A673 (cell line): ENCODE data around the gene ATRNL1. TPM values are rescaled to one million over a fixed set of nuclear protein-coding genes. Genes with fewer than 3 reads are reported as not detected.

Source experiments
- BruUV-seq: library from RNA; stranded (reverse); fragments of 400-500 nt; replicated peaks from 2 replicates; lab custom pipeline; 2021; lab: Mats Ljungman, UMichigan
- CTCF ChIA-PET: fragments of 300-600 bp; sonication (Branson Sonifier 250); formaldehyde crosslinking; loops from one replicate; lab custom pipeline; 2022; ENCODE audit warnings: antibody characterized with exemption; lab: Charles Lee
- POLR2A ChIA-PET: fragments of 300-600 bp; sonication (Branson Sonifier 250); formaldehyde crosslinking; loops from one replicate; lab custom pipeline; 2022; ENCODE audit warnings: antibody characterized with exemption; ENCODE audit not compliant: low non-redundant PET; lab: Charles Lee
- DNase-seq: peaks from one replicate; pipeline ENCODE4 v3.0.0-alpha.2; 2015; ENCODE audit warnings: low spot score
- H3K27ac ChIP-seq: fragments of 200-600 bp; sonication (generic); 2 replicates; pipeline ENCODE4 v1.5.1; 2016; ENCODE audit warnings: mixed run types, low read depth, mild to moderate bottlenecking, mixed read lengths, antibody characterized with exemption, low read length; ENCODE audit not compliant: poor library complexity, severe bottlenecking
- H3K27me3 ChIP-seq: fragments of 200-600 bp; sonication (generic); replicated peaks from 2 replicates; pipeline ENCODE4 v1.6.1; 2017; ENCODE audit warnings: mixed run types, low read depth, mild to moderate bottlenecking, mixed read lengths, antibody characterized with exemption, low read length; ENCODE audit not compliant: insufficient read depth, poor library complexity
- H3K36me3 ChIP-seq: fragments of 200-600 bp; sonication (generic); 2 replicates; pipeline ENCODE4 v1.6.1; 2016; ENCODE audit warnings: mixed run types, mild to moderate bottlenecking, mixed read lengths, antibody characterized with exemption, low read length; ENCODE audit not compliant: insufficient read depth, poor library complexity, severe bottlenecking
- H3K4me1 ChIP-seq: fragments of 200-600 bp; sonication (generic); 2 replicates; pipeline ENCODE4 v1.6.1; 2017; ENCODE audit warnings: mixed run types, mild to moderate bottlenecking, mixed read lengths, antibody characterized with exemption, low read length; ENCODE audit not compliant: insufficient read depth, poor library complexity, severe bottlenecking
- H3K4me3 ChIP-seq: fragments of 200-600 bp; sonication (generic); 2 replicates; pipeline ENCODE4 v1.5.1; 2016; ENCODE audit warnings: low read depth, mixed run types, mild to moderate bottlenecking, mixed read lengths, low read length; ENCODE audit not compliant: poor library complexity, severe bottlenecking
- H3K9me3 ChIP-seq: fragments of 200-600 bp; sonication (generic); 2 replicates; pipeline ENCODE4 v1.6.1; 2016; ENCODE audit warnings: mixed run types, low read depth, mild to moderate bottlenecking, mixed read lengths, antibody characterized with exemption, low read length; ENCODE audit not compliant: poor library complexity, severe bottlenecking
- EZH2 ChIP-seq: fragments of 200-600 bp; sonication (generic); IDR thresholded peaks from 2 replicates; pipeline ENCODE4 v1.6.1; 2017; ENCODE audit warnings: borderline replicate concordance, low read depth, mild to moderate bottlenecking, mixed read lengths, antibody characterized with exemption, low read length; ENCODE audit not compliant: poor library complexity, severe bottlenecking
- intact Hi-C: fragments of 100-400 bp; cut with micrococcal nuclease; formaldehyde crosslinking; loops from one replicate; pipeline ENCODE4 v1.10.0; 2022; ENCODE audit not compliant: unreplicated experiment
- total RNA-seq: library from RNA; stranded (reverse); gene quantifications from 2 replicates; pipeline ENCODE4 v1.2.3, GENCODE V29; 2021
- TF ChIP-seq, protein P1 (sequence below): fragments of 300-800, 200-600 bp; sonication (generic); conservative IDR thresholded peaks from 2 replicates; pipeline ENCODE4 v1.5.1; 2017; ENCODE audit warnings: low read depth, mild to moderate bottlenecking, antibody characterized with exemption, low read length, moderate library complexity, mixed read lengths

The ATRNL1 gene
- total RNA-seq, 1 experiment from 2014 or later, result 3.0 TPM

DNA sequence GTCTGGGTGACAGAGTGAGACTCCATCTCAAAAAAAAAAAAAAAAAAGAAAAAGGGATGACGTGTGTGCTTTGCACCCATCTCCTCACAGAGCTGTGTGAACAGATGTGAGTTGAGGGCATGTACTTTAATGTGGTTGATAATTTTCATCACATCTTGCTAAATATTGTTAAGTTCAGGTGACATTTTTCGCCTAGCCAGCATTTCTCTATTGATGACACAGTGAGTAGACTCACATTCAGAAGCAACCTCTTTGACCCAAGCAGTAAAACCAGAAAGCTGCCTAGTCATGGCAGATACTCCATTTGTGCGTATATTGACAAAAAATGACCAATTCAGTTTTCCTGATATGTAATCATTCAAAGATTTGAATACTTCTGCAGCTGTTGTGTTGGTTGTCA is 126.0 kb downstream of the ATRNL1 start:
- no peak overlapping the region for H3K4me3 ChIP-seq
- no peak overlapping the region for H3K27ac ChIP-seq
- H3K4me1 ChIP-seq, result no peaks in the 10 kb centered on the region
- CTCF ChIA-PET, result no interaction called here
- POLR2A ChIA-PET, result no interaction called here
- TF ChIP-seq, protein P1, sequence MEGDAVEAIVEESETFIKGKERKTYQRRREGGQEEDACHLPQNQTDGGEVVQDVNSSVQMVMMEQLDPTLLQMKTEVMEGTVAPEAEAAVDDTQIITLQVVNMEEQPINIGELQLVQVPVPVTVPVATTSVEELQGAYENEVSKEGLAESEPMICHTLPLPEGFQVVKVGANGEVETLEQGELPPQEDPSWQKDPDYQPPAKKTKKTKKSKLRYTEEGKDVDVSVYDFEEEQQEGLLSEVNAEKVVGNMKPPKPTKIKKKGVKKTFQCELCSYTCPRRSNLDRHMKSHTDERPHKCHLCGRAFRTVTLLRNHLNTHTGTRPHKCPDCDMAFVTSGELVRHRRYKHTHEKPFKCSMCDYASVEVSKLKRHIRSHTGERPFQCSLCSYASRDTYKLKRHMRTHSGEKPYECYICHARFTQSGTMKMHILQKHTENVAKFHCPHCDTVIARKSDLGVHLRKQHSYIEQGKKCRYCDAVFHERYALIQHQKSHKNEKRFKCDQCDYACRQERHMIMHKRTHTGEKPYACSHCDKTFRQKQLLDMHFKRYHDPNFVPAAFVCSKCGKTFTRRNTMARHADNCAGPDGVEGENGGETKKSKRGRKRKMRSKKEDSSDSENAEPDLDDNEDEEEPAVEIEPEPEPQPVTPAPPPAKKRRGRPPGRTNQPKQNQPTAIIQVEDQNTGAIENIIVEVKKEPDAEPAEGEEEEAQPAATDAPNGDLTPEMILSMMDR, result no peak
- TF ChIP-seq EZH2, result no peak
- intact Hi-C loops, result no loop called here
- BruUV-seq, result no TSS peak
- peaks cover 7% of the 10 kb centered on the region for H3K27me3 ChIP-seq
- no peak for DNase-seq
- no peaks in the 10 kb centered on the region for H3K9me3 ChIP-seq
- H3K36me3 ChIP-seq, result no peaks in the 10 kb centered on the region

DNA sequence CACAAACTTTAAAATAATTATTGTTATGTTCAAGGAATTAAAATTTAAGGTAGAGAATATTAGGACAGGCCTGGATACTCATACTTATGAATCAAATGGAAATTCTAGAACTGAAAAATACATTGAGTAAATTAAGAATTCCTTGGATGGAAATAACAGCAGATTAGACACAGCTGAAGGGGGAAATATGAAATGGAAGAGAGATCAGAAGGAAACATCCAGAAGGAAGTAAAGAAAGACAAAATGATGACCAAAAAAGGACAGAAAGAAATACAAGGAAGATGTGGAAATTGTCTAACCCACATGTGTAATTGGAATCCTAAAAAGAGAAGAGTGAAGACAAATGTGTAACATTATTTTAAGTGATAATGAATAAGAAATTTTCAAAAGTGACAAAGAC is 128.9 kb downstream of the ATRNL1 start:
- peaks cover 15% of the 10 kb centered on the region for H3K27me3 ChIP-seq
- TF ChIP-seq EZH2, result no peak
- TF ChIP-seq, protein P1, result no peak
- POLR2A ChIA-PET, result no interaction called here
- DNase-seq, result no peak
- CTCF ChIA-PET, result no interaction called here
- intact Hi-C loops, result no loop called here
- H3K27ac ChIP-seq, result no peak overlapping the region
- no TSS peak for BruUV-seq
- no peaks in the 10 kb centered on the region for H3K4me1 ChIP-seq
- H3K4me3 ChIP-seq, result no peak overlapping the region
- no peaks in the 10 kb centered on the region for H3K9me3 ChIP-seq
- no peaks in the 10 kb centered on the region for H3K36me3 ChIP-seq

DNA sequence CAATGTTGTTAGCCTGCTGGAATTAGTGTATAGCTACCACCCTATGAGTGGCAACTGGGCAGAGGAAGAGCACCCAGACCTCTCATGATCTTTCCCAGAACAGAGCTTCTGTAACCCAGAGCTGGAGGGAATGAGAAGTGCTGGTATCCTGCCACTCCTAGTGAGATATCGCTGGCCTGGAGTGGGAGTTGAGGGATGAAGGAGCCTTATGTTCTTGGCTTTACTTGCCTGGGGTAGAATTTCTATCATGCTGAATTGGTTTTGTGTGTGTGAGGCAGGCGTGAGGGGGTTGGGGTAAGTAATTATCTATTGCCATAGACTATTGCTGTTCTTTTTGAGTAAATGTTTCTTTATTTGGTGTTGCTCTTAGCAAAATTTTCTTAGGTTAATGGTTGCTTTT is 146.6 kb downstream of the ATRNL1 start:
- Histone ChIP-seq H3K27ac (no peak overlapping the region), H3K36me3 (no peaks in the 10 kb centered on the region), H3K4me1 (no peaks in the 10 kb centered on the region), H3K4me3 (no peak overlapping the region), H3K9me3 (no peaks in the 10 kb centered on the region), H3K27me3 (peaks cover 13% of the 10 kb centered on the region)
- no peak for TF ChIP-seq EZH2
- TF ChIP-seq, protein P1, result no peak
- no TSS peak for BruUV-seq
- POLR2A ChIA-PET, result no interaction called here
- CTCF ChIA-PET, result no interaction called here
- no peak for DNase-seq
- intact Hi-C loops, result no loop called here
